NOMO-1 (cell line): ENCODE data around the gene IGFBP1.

Experiments used
- DNase-seq, 2 experiments: peaks; one replicate each; lab custom pipeline; 2025; ENCODE audit not compliant: unreplicated experiment in 2 of 2; lab: John Stamatoyannopoulos, UW

IGFBP1 gene

GRCh38 chr7:45898222-45898621, 9.9 kb downstream of the IGFBP1 start:
- DNase-seq = no peak

GRCh38 chr7:45901566-45901965, 13.3 kb downstream of the IGFBP1 start:
- DNase-seq = no peak

- no peak for DNase-seq
Measured at GRCh38 chr7:45902820-45903219, 14.5 kb downstream of the IGFBP1 start.

- no peak for DNase-seq
Measured at GRCh38 chr7:45909561-45909960, 21.3 kb downstream of the IGFBP1 start.

- DNase-seq = no peak
Measured at GRCh38 chr7:45910855-45911254, 22.6 kb downstream of the IGFBP1 start.

- DNase-seq = no peak
Measured at GRCh38 chr7:45911311-45911710, 23.0 kb downstream of the IGFBP1 start.

GRCh38 chr7:45912972-45913371, 24.7 kb downstream of the IGFBP1 start:
- DNase-seq = no peak

- no peak for DNase-seq
Measured at GRCh38 chr7:45914911-45915310, 26.6 kb downstream of the IGFBP1 start.

GRCh38 chr7:45915606-45916005, 27.3 kb downstream of the IGFBP1 start:
- no peak for DNase-seq

- DNase-seq = no peak
Measured at GRCh38 chr7:45917064-45917463, 28.8 kb downstream of the IGFBP1 start.

- DNase-seq = peak; percentile 40 to 66
Measured at GRCh38 chr7:45917658-45918057, 29.4 kb downstream of the IGFBP1 start.

- no peak for DNase-seq
Measured at GRCh38 chr7:45918556-45918955, 30.3 kb downstream of the IGFBP1 start.

GRCh38 chr7:45919231-45919784, 31.0 kb downstream of the IGFBP1 start:
- DNase-seq = no peak

GRCh38 chr7:45919993-45920459, 31.7 kb downstream of the IGFBP1 start:
- no peak for DNase-seq

GRCh38 chr7:45920502-45921380, 32.5 kb downstream of the IGFBP1 start, which contains the start of gene IGFBP3:
IGFBP3 (minus strand) TSS chr7:45921272; CDS start chr7:45921140, 132 bp downstream.
- DNase-seq = peak in 1 of 2 experiments; percentile 14

GRCh38 chr7:45921381-45921698, 33.1 kb downstream of the IGFBP1 start:
- no peak for DNase-seq

- DNase-seq = peak in 1 of 2 experiments; percentile 12
Measured at GRCh38 chr7:45921699-45922519, 33.6 kb downstream of the IGFBP1 start.

GRCh38 chr7:45922810-45923209, 34.5 kb downstream of the IGFBP1 start:
- no peak for DNase-seq

GRCh38 chr7:45923290-45923689, 35.0 kb downstream of the IGFBP1 start:
- peak; percentile 47 to 61 for DNase-seq

GRCh38 chr7:45923818-45924217, 35.5 kb downstream of the IGFBP1 start:
- no peak for DNase-seq

GRCh38 chr7:45924283-45924682, 36.0 kb downstream of the IGFBP1 start:
- DNase-seq = no peak
